IMR-90 (cell line): Measurements from ENCODE around the gene LPO. TPM values are rescaled to one million over a fixed set of nuclear protein-coding genes. Genes with fewer than 3 reads are reported as not detected.

Experiments used
- ATAC-seq: fragments of 200-7000 bp; cut with Tn5 transposase; 2 replicates; pipeline ENCODE4 v1.9.1; 2020; ENCODE audit warnings: low read depth, mild to moderate bottlenecking, moderate library complexity
- BruUV-seq: library from RNA; stranded (reverse); fragments of 400-500 nt; replicated peaks from 2 replicates; lab custom pipeline; 2021; lab: Mats Ljungman, UMichigan
- CTCF ChIA-PET: fragments of 300-600 bp; formaldehyde crosslinking; extraction: SDS; loops from one replicate; lab custom pipeline; 2021; ENCODE audit warnings: antibody characterized with exemption; lab: Yijun Ruan, JAX
- POLR2A ChIA-PET: fragments of 300-600 bp; sonication (Branson Sonifier 250); formaldehyde crosslinking; loops from one replicate; lab custom pipeline; 2022; ENCODE audit warnings: antibody characterized with exemption; ENCODE audit not compliant: unreplicated experiment; lab: Charles Lee
- DNase-seq: peaks from one replicate; pipeline ENCODE4 v3.0.0; 2013
- H2AFZ ChIP-seq: replicated peaks from 2 replicates; pipeline ENCODE3; 2013; ENCODE audit warnings: low read length, mild to moderate bottlenecking; ENCODE audit not compliant: poor library complexity
- H2AK5ac ChIP-seq: 2 replicates; pipeline ENCODE4 v1.6.1; 2013; ENCODE audit warnings: low read depth, low read length, inconsistent platforms
- H2AK9ac ChIP-seq: replicated peaks from 2 replicates; pipeline ENCODE3; 2013; ENCODE audit warnings: mild to moderate bottlenecking, low read depth, low read length, moderate library complexity; ENCODE audit not compliant: poor library complexity
- H2BK120ac ChIP-seq: 2 replicates; pipeline ENCODE4 v1.6.1; 2013; ENCODE audit warnings: low read depth, low read length, inconsistent platforms
- H2BK15ac ChIP-seq: 3 replicates; pipeline ENCODE4 v1.6.1; 2013; ENCODE audit warnings: low read depth, low read length, inconsistent platforms
- H2BK20ac ChIP-seq: 2 replicates; pipeline ENCODE4 v1.6.1; 2013; ENCODE audit warnings: low read depth, mild to moderate bottlenecking, inconsistent platforms, low read length, moderate library complexity
- H2BK5ac ChIP-seq: 2 replicates; pipeline ENCODE4 v1.6.1; 2013; ENCODE audit warnings: mild to moderate bottlenecking, low read depth, low read length, inconsistent platforms; ENCODE audit not compliant: poor library complexity, severe bottlenecking
- H3K14ac ChIP-seq: replicated peaks from 2 replicates; pipeline ENCODE4 v1.6.1; 2013; ENCODE audit warnings: low read depth, low read length, inconsistent platforms
- H3K18ac ChIP-seq: 2 replicates; pipeline ENCODE4 v1.6.1; 2013; ENCODE audit warnings: low read depth, low read length, control low read depth
- H3K23ac ChIP-seq: 2 replicates; pipeline ENCODE4 v1.6.1; 2013; ENCODE audit warnings: low read depth, low read length, inconsistent platforms
- H3K27ac ChIP-seq: 2 replicates; pipeline ENCODE4 v1.5.1; 2013; ENCODE audit warnings: mild to moderate bottlenecking, control low read depth, low read length; ENCODE audit not compliant: insufficient read depth
- H3K27me3 ChIP-seq: 2 replicates; pipeline ENCODE4 v1.6.1; 2013; ENCODE audit warnings: low read length; ENCODE audit not compliant: control insufficient read depth, insufficient read depth
- H3K36me3 ChIP-seq: 2 replicates; pipeline ENCODE4 v1.6.1; 2013; ENCODE audit warnings: low read length, mixed read lengths; ENCODE audit not compliant: control insufficient read depth, insufficient read depth
- H3K4ac ChIP-seq: 2 replicates; pipeline ENCODE4 v1.6.1; 2013; ENCODE audit warnings: low read depth, low read length, inconsistent platforms
- H3K4me1 ChIP-seq: 2 replicates; pipeline ENCODE4 v1.6.1; 2013; ENCODE audit warnings: low read length, mixed read lengths; ENCODE audit not compliant: control insufficient read depth, insufficient read depth
- H3K4me2 ChIP-seq: 2 replicates; pipeline ENCODE4 v1.6.1; 2013; ENCODE audit warnings: low read depth, mild to moderate bottlenecking, control low read depth, low read length, moderate library complexity
- H3K4me3 ChIP-seq: 2 replicates; pipeline ENCODE4 v1.5.1; 2013; ENCODE audit warnings: low read depth, mild to moderate bottlenecking, control low read depth, low read length, moderate library complexity; ENCODE audit not compliant: insufficient read depth
- H3K56ac ChIP-seq: 2 replicates; pipeline ENCODE4 v1.6.1; 2013; ENCODE audit warnings: low read length, inconsistent platforms; ENCODE audit not compliant: insufficient read depth; ENCODE audit errors: extremely low read depth
- H3K79me1 ChIP-seq, 2 experiments: 2 replicates each; pipeline ENCODE4 v1.6.1; 2013; ENCODE audit warnings: low read length in 2 of 2, inconsistent platforms in 1 of 2, low read depth in 1 of 2
- H3K9ac ChIP-seq: 2 replicates; pipeline ENCODE4 v1.6.1; 2013; ENCODE audit warnings: low read depth, low read length, control low read depth
- H3K9me1 ChIP-seq: 2 replicates; pipeline ENCODE4 v1.6.1; 2013; ENCODE audit warnings: low read length, inconsistent platforms; ENCODE audit not compliant: insufficient read depth
- H3K9me3 ChIP-seq: 2 replicates; pipeline ENCODE4 v1.6.1; 2013; ENCODE audit warnings: low read length; ENCODE audit not compliant: control insufficient read depth, insufficient read depth
- H4K20me1 ChIP-seq: 2 replicates; pipeline ENCODE4 v1.6.1; 2013; ENCODE audit warnings: low read length, inconsistent platforms; ENCODE audit not compliant: insufficient read depth
- H4K5ac ChIP-seq: 2 replicates; pipeline ENCODE4 v1.6.1; 2013; ENCODE audit warnings: mild to moderate bottlenecking, low read depth, low read length, control low read depth
- H4K8ac ChIP-seq, 2 experiments: 2 replicates each; pipeline ENCODE4 v1.6.1; 2013; ENCODE audit warnings: low read depth in 2 of 2, low read length in 2 of 2, control low read depth in 1 of 2, inconsistent platforms in 1 of 2
- H4K91ac ChIP-seq: 2 replicates; pipeline ENCODE4 v1.6.1; 2013; ENCODE audit warnings: low read depth, low read length, inconsistent platforms; ENCODE audit not compliant: insufficient read depth
- BHLHE40 ChIP-seq: fragments of 150-350 bp; IDR thresholded peaks from 2 replicates; pipeline ENCODE4 v1.6.1; 2016; ENCODE audit warnings: mild to moderate bottlenecking, low read depth, low read length
- MAFK ChIP-seq: IDR thresholded peaks from 2 replicates; pipeline ENCODE4 v1.6.1; 2012; ENCODE audit warnings: low read depth, low read length, improper control_type of control experiment
- MAZ ChIP-seq: IDR thresholded peaks from 2 replicates; pipeline ENCODE4 v1.6.1; 2012; ENCODE audit warnings: low read depth, mild to moderate bottlenecking, low read length, improper control_type of control experiment, moderate library complexity, borderline replicate concordance
- RAD21 ChIP-seq: IDR thresholded peaks from 2 replicates; pipeline ENCODE4 v1.6.1; 2012; ENCODE audit warnings: low read length, improper control_type of control experiment
- RFX5 ChIP-seq: IDR thresholded peaks from 2 replicates; pipeline ENCODE4 v1.8.0; 2012; ENCODE audit warnings: low read depth, mild to moderate bottlenecking, low read length, moderate library complexity
- WGBS, 2 experiments: methylation state at CpG; one replicate each; pipeline versions ENCODE4 v1.1.5 to v1.1.7; 2013; ENCODE audit warnings: missing lambda C conversion rate in 2 of 2; ENCODE audit not compliant: insufficient read length in 1 of 2; ENCODE audit errors: extremely low coverage in 2 of 2; 5-methylcytosine and 5-hydroxymethylcytosine counted together
- dilution Hi-C: fragments of 300-500 bp; cut with HindIII; formaldehyde crosslinking; loops from one replicate; pipeline ENCODE4 v1.14.3; 2018; ENCODE audit warnings: low sequenced_read_pairs; ENCODE audit not compliant: unreplicated experiment
- in situ Hi-C: fragments of 300-500 bp; cut with MboI; formaldehyde crosslinking; loops from 3 replicates; pipeline ENCODE4 v1.14.3; 2019; ENCODE audit warnings: low sequenced_read_pairs, inconsistent platforms, mixed read lengths
- intact Hi-C: fragments of 100-400 bp; cut with micrococcal nuclease; formaldehyde crosslinking; loops from 2 replicates; pipeline ENCODE4 v1.10.0; 2022
- polyA plus RNA-seq, 3 experiments: library from polyadenylated mRNA; depleted of rRNA; stranded (reverse); fragments of >200 nt; gene quantifications; 2 replicates each; pipeline ENCODE4 v1.2.3, GENCODE V29; 2012; ENCODE audit warnings: low replicate concordance in 1 of 3
- total RNA-seq: library from RNA; depleted of rRNA; stranded (reverse); fragments of >200 nt; gene quantifications from 2 replicates; pipeline ENCODE4 v1.2.3, GENCODE V29; 2012

Gene LPO
- total and polyA plus RNA-seq, 2 of the 4 experiments (the other 2 are of a cell fraction): not detected

DNA sequence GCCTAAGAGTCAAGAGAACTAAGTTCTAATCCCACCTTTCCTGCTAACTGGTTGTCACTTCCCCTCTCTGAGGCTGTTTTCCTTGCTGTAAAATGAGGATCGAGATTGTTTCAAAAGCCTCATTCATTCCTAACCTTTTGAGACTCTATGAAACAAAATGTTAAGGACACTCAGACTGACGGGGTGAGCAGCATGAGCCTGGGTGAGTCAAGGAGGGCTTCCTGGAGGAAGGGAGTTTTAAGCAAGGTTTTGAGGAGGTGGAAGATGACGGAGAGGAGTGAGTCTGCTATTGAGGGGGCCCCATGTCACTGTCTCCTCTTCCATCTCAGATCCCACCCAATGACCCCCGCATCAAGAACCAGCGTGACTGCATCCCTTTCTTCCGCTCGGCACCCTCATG is 41.8 kb upstream of the LPO start:
- Histone ChIP-seq H3K27me3 (peaks cover 16% of the 10 kb centered on the region), H3K4me3 (no peak overlapping the region), H3K56ac (no peak overlapping the region), H2AFZ (no peak overlapping the region), H4K91ac (no peak overlapping the region), H3K9me1 (no peaks in the 10 kb centered on the region), H3K4me1 (no peaks in the 10 kb centered on the region), H2AK5ac (no peak overlapping the region), H4K5ac (no peak overlapping the region), H3K4me2 (no peak overlapping the region), H2BK5ac (no peak overlapping the region), H3K79me1 (no peaks in the 10 kb centered on the region), H3K23ac (no peak overlapping the region), H4K8ac (no peak overlapping the region), H3K9me3 (no peaks in the 10 kb centered on the region), H3K4ac (no peak overlapping the region), H3K9ac (no peak overlapping the region), H3K14ac (no peak overlapping the region), H3K27ac (no peak overlapping the region), H4K20me1 (no peaks in the 10 kb centered on the region), H2AK9ac (peak overlapping the region; percentile 55), H2BK120ac (no peak overlapping the region), H2BK15ac (no peak overlapping the region), H2BK20ac (no peak overlapping the region), H3K36me3 (no peaks in the 10 kb centered on the region), H3K18ac (no peak overlapping the region)
- BruUV-seq: no TSS peak
- intact Hi-C loops: no loop called here
- ChIA-PET POLR2A (no interaction called here), CTCF (no interaction called here)
- dilution Hi-C loops: no loop called here
- WGBS, 2 experiments: no CpG with 5 or more reads among the region's 7 CpGs
- TF ChIP-seq RFX5 (no peak), MAZ (no peak), BHLHE40 (no peak), RAD21 (no peak), MAFK (no peak)
- ATAC-seq (no peak), DNase-seq (no peak)
- in situ Hi-C loops: no loop called here
